Omental fat pad (tissue), 4 donors: ENCODE data around the gene NWD2. TPM values are rescaled to one million over a fixed set of nuclear protein-coding genes. Genes with fewer than 3 reads are reported as not detected.

Experiments
- ATAC-seq: fragments of 150-250 bp; one replicate; pipeline ENCODE4 v1.9.1; 2016; ENCODE audit warnings: mild to moderate bottlenecking, moderate library complexity; ENCODE audit not compliant: low FRiP score
- DNase-seq: peaks from one replicate; pipeline ENCODE4 v3.0.0-alpha.2; 2019; ENCODE audit warnings: low spot score
- total RNA-seq, 4 donors: library from RNA; depleted of rRNA; stranded (reverse); fragments of >200 nt; gene quantifications; one replicate each; pipeline ENCODE4 v1.1.0, GENCODE V29; 2016
- TF ChIP-seq, protein P1 (sequence below), 3 donors: fragments of 450-650 bp; IDR thresholded peaks; one replicate each; pipeline ENCODE4 v1.5.1; 2016 to 2017; ENCODE audit warnings: antibody characterized with exemption in 3 of 3, mild to moderate bottlenecking in 3 of 3, moderate library complexity in 2 of 3

Gene NWD2
- total RNA-seq, 4 donors from 2014 or later: 2.0 to 21.2 (median 11.4) TPM

DNA sequence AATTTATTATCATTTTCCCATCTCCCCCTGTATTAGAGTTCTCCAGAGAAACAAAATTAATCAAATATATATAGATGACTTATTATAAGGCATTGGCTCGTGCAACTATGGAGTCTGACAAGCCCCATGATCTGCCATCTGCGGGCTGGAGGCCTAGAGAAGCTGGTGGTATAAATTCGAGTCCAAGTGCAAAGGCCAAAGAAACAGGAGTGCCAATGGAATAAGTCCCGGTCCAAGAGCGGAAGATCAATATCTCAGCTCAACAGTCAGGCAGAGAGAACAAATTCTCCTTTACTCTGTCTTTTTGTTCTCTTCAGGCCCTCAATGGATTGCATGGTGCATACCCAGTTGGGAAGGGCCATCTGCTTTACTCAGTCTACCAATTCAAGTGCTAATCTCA is 178.8 kb downstream of the NWD2 start:
- TF ChIP-seq, protein P1, sequence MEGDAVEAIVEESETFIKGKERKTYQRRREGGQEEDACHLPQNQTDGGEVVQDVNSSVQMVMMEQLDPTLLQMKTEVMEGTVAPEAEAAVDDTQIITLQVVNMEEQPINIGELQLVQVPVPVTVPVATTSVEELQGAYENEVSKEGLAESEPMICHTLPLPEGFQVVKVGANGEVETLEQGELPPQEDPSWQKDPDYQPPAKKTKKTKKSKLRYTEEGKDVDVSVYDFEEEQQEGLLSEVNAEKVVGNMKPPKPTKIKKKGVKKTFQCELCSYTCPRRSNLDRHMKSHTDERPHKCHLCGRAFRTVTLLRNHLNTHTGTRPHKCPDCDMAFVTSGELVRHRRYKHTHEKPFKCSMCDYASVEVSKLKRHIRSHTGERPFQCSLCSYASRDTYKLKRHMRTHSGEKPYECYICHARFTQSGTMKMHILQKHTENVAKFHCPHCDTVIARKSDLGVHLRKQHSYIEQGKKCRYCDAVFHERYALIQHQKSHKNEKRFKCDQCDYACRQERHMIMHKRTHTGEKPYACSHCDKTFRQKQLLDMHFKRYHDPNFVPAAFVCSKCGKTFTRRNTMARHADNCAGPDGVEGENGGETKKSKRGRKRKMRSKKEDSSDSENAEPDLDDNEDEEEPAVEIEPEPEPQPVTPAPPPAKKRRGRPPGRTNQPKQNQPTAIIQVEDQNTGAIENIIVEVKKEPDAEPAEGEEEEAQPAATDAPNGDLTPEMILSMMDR (IDR thresholded peaks at IDR 0.05): no peak
- ATAC-seq (no peak), DNase-seq (no peak)

DNA sequence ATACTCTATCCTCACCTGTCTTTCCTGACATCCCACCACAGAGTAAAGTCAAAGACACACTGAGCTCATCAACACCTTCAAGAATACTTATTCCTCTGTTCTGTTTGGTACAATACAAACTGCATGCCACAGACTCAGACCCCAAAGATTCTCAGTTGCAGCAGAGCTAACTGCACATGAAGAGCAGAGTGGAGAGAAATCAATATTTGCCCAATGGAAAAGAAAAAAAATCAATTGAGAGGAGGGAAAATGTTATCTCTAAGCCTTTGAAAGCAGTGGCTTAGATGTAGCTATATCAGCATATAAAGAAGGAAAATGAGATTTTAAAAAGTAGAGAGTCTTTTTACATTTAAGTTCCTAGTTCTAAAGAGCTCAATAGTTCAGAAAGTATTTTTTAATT is 180.2 kb downstream of the NWD2 start:
- ATAC-seq (no peak), DNase-seq (no peak)
- TF ChIP-seq, protein P1 (IDR thresholded peaks at IDR 0.05): no peak

DNA sequence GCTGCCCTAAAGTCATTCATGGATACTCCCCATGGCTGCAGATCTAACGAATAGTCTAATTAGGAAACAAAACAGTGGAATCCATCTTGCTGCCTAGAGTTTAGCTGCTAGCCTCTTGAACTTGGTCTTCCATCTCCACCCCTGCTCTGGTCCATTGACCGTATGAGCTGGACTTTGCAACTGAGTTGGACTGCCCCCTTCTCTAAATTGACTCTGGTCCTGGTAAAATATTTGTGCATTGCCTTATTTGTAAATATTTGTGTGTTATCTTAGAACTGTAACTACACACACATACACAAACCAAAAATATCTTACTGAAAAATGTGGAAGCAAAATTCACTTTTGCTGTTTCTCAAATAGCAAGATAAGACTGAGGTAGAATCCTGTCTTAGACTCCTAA is 181.3 kb downstream of the NWD2 start:
- DNase-seq (no peak), ATAC-seq (no peak)
- TF ChIP-seq, protein P1 (IDR thresholded peaks at IDR 0.05): no peak

DNA sequence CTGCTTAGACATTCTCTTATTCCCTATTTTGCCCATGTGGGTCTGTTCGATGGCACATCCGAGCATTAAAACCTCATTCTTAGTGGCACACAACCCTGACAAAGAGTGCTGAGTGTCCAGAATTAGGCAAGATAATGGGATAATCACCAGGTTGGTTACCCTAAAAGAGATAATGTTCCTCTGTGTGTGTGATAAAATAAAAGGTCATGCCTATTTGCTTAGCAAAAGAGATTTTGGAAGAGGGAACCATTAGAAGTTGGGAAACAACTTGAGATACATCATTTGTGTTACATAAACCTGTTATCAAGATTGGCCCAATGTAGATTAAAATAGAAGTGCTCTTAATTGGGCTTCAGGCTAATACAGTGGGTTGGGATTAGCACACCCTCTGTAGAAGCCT is 182.7 kb downstream of the NWD2 start:
- no peak for ATAC-seq
- DNase-seq: no peak
- TF ChIP-seq, protein P1 (IDR thresholded peaks at IDR 0.05): no peak

DNA sequence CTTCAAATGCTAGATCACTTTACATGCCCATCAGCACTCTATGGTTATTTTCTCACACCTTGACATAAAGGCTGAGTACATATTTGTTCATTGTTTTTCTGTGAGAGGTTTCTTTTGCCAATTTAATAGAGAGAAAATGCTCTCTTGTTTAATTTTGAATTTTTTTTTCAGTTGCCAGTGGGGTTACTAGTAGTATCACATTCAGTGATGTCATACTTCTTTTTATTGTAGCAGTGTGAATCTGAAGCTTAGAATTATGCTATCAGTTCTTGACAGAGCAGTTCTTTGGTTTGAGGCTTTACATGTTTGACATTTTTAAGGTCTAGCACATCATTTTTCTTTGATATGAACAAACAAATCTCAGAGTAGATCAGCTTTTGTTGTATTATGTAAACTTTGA is 185.4 kb downstream of the NWD2 start:
- TF ChIP-seq, protein P1 (IDR thresholded peaks at IDR 0.05): no peak
- DNase-seq (no peak), ATAC-seq (no peak)

DNA sequence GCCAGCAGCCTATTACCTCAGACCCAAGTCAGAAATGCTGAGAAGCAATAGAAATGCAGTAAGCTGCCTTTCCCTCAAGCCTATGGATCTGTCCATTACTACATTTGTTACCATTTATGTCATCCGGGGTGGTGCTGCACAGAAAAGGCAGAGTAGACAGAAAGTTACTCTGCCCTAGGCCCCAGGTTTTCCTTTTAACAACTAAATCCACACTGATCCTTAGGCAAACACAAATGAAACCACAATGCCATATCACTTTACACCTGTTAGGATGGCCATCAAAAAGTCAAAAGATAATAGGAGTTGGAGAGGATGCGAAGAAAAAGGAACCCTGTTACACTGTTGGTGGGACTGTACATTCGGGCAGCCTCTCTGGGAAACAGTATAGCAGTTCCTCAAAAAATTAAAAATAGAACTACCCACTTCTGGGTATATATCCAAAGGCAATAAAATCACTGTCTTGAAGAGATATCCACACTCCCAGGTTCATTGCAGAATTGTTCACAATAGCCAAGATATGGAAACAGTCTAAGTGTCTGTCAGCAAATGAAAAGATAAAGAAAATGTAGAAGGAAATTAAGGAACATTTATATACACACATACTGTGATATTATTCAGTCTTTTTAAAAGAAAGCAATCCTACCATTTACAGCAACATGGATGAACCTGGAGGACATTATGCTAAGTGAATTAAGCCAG is 186.3 kb downstream of the NWD2 start:
- TF ChIP-seq, protein P1 (IDR thresholded peaks at IDR 0.05): no peak
- DNase-seq: no peak
- ATAC-seq: no peak

DNA sequence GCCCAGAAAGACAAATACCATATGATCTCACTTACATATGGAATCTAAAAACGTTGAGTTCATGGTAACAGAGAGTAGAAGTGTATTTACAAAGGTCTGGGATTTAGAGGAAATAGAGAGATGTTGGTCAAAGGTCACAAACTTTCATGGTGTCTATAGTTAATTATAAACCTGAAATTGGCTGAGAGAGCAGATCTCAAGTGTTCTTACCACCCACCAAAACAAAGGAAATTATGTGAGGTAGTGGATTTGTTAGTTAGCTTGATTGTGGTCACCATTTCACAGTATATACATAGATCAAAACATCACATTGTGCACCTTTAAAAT is 186.8 kb downstream of the NWD2 start:
- DNase-seq (no peak), ATAC-seq (no peak)
- TF ChIP-seq, protein P1 (IDR thresholded peaks at IDR 0.05): no peak
